Lower leg skin (tissue), 3 donors: ENCODE measurements around the gene SPSB4.
"Not testable (repeated sequence)": the region's sequence is repeated elsewhere in the genome, so short reads cannot be mapped to it uniquely, and the experiment has no call there.

Experiments used
- POLR2A ChIP-seq, 2 donors: fragments of 450-650 bp; IDR thresholded peaks; one replicate each; pipeline ENCODE4 v1.6.1; 2016 to 2017; ENCODE audit warnings: antibody characterized with exemption in 2 of 2, mild to moderate bottlenecking in 1 of 2, moderate library complexity in 1 of 2
- TF ChIP-seq, protein P1 (sequence below), 3 donors: fragments of 450-650 bp; IDR thresholded peaks; one replicate each; pipeline ENCODE4 v1.5.1; 2016; ENCODE audit warnings: antibody characterized with exemption in 3 of 3, mild to moderate bottlenecking in 3 of 3, moderate library complexity in 2 of 3

DNA sequence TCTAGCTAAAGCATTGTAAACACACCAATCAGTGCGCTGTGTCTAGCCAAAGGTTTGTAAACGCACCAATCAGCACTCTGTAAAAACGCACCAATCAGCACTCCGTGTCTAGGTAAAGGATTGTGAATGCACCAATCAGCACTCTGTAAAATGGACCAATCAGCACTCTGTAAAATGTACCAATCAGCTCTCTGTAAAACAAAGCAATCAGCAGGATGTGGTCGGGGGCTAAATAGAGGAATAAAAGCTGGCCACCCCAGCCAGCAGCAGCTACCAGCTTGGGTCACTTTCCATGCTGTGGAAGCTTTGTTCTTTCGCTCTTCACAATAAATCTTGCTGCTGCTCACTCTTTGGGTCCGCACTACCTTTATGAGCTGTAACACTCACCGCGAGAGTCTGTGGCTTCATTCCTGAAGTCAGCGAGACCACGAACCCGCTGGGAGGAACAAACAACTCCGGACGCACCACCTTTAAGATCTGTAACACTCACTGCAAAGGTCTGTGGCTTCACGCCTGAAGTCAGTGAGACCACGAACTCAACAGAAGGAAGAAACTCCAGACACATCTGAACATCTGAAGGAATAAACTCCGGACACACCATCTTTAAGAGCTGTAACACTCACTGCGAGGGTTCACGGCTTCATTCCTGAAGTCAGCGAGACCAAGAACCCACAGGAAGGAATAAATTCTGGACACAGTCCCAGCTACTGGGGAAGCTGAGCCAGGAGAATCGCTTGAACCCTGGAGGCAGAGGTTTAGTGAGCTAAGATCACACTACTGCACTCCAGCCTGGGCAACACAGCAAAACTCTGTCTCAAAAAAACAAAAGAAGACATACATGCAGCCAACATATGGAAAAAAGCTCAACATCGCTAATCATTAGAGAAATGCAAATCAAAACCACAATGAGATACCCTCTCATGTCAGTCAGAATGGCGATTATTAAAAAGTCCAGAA lies 33.5 kb upstream of the SPSB4 start:
- TF ChIP-seq, protein P1, sequence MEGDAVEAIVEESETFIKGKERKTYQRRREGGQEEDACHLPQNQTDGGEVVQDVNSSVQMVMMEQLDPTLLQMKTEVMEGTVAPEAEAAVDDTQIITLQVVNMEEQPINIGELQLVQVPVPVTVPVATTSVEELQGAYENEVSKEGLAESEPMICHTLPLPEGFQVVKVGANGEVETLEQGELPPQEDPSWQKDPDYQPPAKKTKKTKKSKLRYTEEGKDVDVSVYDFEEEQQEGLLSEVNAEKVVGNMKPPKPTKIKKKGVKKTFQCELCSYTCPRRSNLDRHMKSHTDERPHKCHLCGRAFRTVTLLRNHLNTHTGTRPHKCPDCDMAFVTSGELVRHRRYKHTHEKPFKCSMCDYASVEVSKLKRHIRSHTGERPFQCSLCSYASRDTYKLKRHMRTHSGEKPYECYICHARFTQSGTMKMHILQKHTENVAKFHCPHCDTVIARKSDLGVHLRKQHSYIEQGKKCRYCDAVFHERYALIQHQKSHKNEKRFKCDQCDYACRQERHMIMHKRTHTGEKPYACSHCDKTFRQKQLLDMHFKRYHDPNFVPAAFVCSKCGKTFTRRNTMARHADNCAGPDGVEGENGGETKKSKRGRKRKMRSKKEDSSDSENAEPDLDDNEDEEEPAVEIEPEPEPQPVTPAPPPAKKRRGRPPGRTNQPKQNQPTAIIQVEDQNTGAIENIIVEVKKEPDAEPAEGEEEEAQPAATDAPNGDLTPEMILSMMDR (IDR thresholded peaks at IDR 0.05), result not testable (repeated sequence)
- TF ChIP-seq POLR2A (IDR thresholded peaks at IDR 0.05), result not testable (repeated sequence)
